ENCODE results near the gene MEAK7.
A peak's percentile ranks its signal among the peaks of the same experiment; 100 is the strongest.

MEAK7 gene

GRCh38 chr16:84507011-84507982 lies 2.8 kb upstream of the MEAK7 start:
- Histone ChIP-seq H3K4me3 (ENCODE audit: low read length) (no peak overlapping the region), H3K27ac (ENCODE audit: low read length) (no peak overlapping the region), H3K4me1 (ENCODE audit: insufficient read depth, low read length) (peaks cover 19% of the 10 kb centered on the region; the same call in 1 of the 2 replicates), H3K27me3 (ENCODE audit: insufficient read depth, low read length) (no peaks in the 10 kb centered on the region), H3K9ac (ENCODE audit: low read depth, low read length) (no peak overlapping the region), H3K9me3 (ENCODE audit: insufficient read depth, low read depth, low read length) (no peaks in the 10 kb centered on the region), H3K36me3 (ENCODE audit: insufficient read depth, low read depth, low read length) (no peaks in the 10 kb centered on the region)

- peaks cover 10% of the 10 kb centered on the region; the same call in 1 of the 2 replicates for H3K4me1 ChIP-seq (ENCODE audit: insufficient read depth, low read length)
- H3K4me3 ChIP-seq (ENCODE audit: low read length) = peak overlapping the region; percentile 93; the same call in 1 of the 2 replicates
- H3K27me3 ChIP-seq (ENCODE audit: insufficient read depth, low read length) = no peaks in the 10 kb centered on the region
- H3K9ac ChIP-seq (ENCODE audit: low read depth, low read length) = peak overlapping the region; percentile 58; the same call in 1 of the 2 replicates
- H3K9me3 ChIP-seq (ENCODE audit: insufficient read depth, low read depth, low read length) = no peaks in the 10 kb centered on the region
- H3K27ac ChIP-seq (ENCODE audit: low read length) = no peak overlapping the region
- H3K36me3 ChIP-seq (ENCODE audit: insufficient read depth, low read depth, low read length) = no peaks in the 10 kb centered on the region
Observed at GRCh38 chr16:84505249-84506187, 1.1 kb upstream of the MEAK7 start.

- Histone ChIP-seq H3K27ac (ENCODE audit: low read length) (no peak overlapping the region), H3K4me1 (ENCODE audit: insufficient read depth, low read length) (peaks cover 5% of the 10 kb centered on the region; the same call in 1 of the 2 replicates), H3K9ac (ENCODE audit: low read depth, low read length) (peak overlapping the region; percentile 80), H3K36me3 (ENCODE audit: insufficient read depth, low read depth, low read length) (no peaks in the 10 kb centered on the region), H3K4me3 (ENCODE audit: low read length) (peak overlapping the region; percentile 93), H3K9me3 (ENCODE audit: insufficient read depth, low read depth, low read length) (no peaks in the 10 kb centered on the region), H3K27me3 (ENCODE audit: insufficient read depth, low read length) (no peaks in the 10 kb centered on the region)
Observed at GRCh38 chr16:84503751-84504395, 586 bp downstream of the MEAK7 start.

GRCh38 chr16:84502581-84502980 lies 1.9 kb downstream of the MEAK7 start:
- Histone ChIP-seq H3K27me3 (ENCODE audit: insufficient read depth, low read length) (no peaks in the 10 kb centered on the region), H3K9ac (ENCODE audit: low read depth, low read length) (no peak overlapping the region), H3K4me3 (ENCODE audit: low read length) (no peak overlapping the region), H3K36me3 (ENCODE audit: insufficient read depth, low read depth, low read length) (peaks cover 5% of the 10 kb centered on the region), H3K27ac (ENCODE audit: low read length) (no peak overlapping the region), H3K9me3 (ENCODE audit: insufficient read depth, low read depth, low read length) (no peaks in the 10 kb centered on the region), H3K4me1 (ENCODE audit: insufficient read depth, low read length) (peaks cover 5% of the 10 kb centered on the region; the same call in 1 of the 2 replicates)

GRCh38 chr16:84502075-84502474 lies 2.4 kb downstream of the MEAK7 start:
- Histone ChIP-seq H3K4me1 (ENCODE audit: insufficient read depth, low read length) (peaks cover 5% of the 10 kb centered on the region; the same call in 1 of the 2 replicates), H3K4me3 (ENCODE audit: low read length) (no peak overlapping the region)

GRCh38 chr16:84501077-84501735 lies 3.3 kb downstream of the MEAK7 start:
- Histone ChIP-seq H3K4me3 (ENCODE audit: low read length) (no peak overlapping the region), H3K27ac (ENCODE audit: low read length) (no peak overlapping the region)

More at GRCh38 chr16:84502075-84502474, 2.4 kb downstream of the MEAK7 start:
- Histone ChIP-seq H3K27me3 (ENCODE audit: insufficient read depth, low read length) (no peaks in the 10 kb centered on the region), H3K9me3 (ENCODE audit: insufficient read depth, low read depth, low read length) (no peaks in the 10 kb centered on the region), H3K36me3 (ENCODE audit: insufficient read depth, low read depth, low read length) (peaks cover 10% of the 10 kb centered on the region), H3K9ac (ENCODE audit: low read depth, low read length) (no peak overlapping the region), H3K27ac (ENCODE audit: low read length) (no peak overlapping the region)

GRCh38 chr16:84500531-84500930 lies 3.9 kb downstream of the MEAK7 start:
- Histone ChIP-seq H3K9me3 (ENCODE audit: insufficient read depth, low read depth, low read length) (no peaks in the 10 kb centered on the region), H3K36me3 (ENCODE audit: insufficient read depth, low read depth, low read length) (peaks cover 26% of the 10 kb centered on the region), H3K4me3 (ENCODE audit: low read length) (no peak overlapping the region), H3K27ac (ENCODE audit: low read length) (no peak overlapping the region), H3K9ac (ENCODE audit: low read depth, low read length) (no peak overlapping the region), H3K4me1 (ENCODE audit: insufficient read depth, low read length) (peaks cover 5% of the 10 kb centered on the region; the same call in 1 of the 2 replicates), H3K27me3 (ENCODE audit: insufficient read depth, low read length) (no peaks in the 10 kb centered on the region)

More at GRCh38 chr16:84501077-84501735, 3.3 kb downstream of the MEAK7 start:
- Histone ChIP-seq H3K9ac (ENCODE audit: low read depth, low read length) (no peak overlapping the region), H3K4me1 (ENCODE audit: insufficient read depth, low read length) (peaks cover 5% of the 10 kb centered on the region; the same call in 1 of the 2 replicates), H3K36me3 (ENCODE audit: insufficient read depth, low read depth, low read length) (peaks cover 19% of the 10 kb centered on the region), H3K9me3 (ENCODE audit: insufficient read depth, low read depth, low read length) (no peaks in the 10 kb centered on the region), H3K27me3 (ENCODE audit: insufficient read depth, low read length) (no peaks in the 10 kb centered on the region)

GRCh38 chr16:84499638-84500037 lies 4.8 kb downstream of the MEAK7 start:
- Histone ChIP-seq H3K36me3 (ENCODE audit: insufficient read depth, low read depth, low read length) (peaks cover 34% of the 10 kb centered on the region), H3K9ac (ENCODE audit: low read depth, low read length) (no peak overlapping the region), H3K4me3 (ENCODE audit: low read length) (no peak overlapping the region), H3K27me3 (ENCODE audit: insufficient read depth, low read length) (no peaks in the 10 kb centered on the region), H3K9me3 (ENCODE audit: insufficient read depth, low read depth, low read length) (peaks cover under 1% of the 10 kb centered on the region; the same call in 1 of the 2 replicates), H3K4me1 (ENCODE audit: insufficient read depth, low read length) (peaks cover 5% of the 10 kb centered on the region; the same call in 1 of the 2 replicates), H3K27ac (ENCODE audit: low read length) (no peak overlapping the region)

GRCh38 chr16:84498859-84499620 lies 5.4 kb downstream of the MEAK7 start:
- H3K4me1 ChIP-seq (ENCODE audit: insufficient read depth, low read length) = peaks cover 5% of the 10 kb centered on the region; the same call in 1 of the 2 replicates
- H3K4me3 ChIP-seq (ENCODE audit: low read length) = no peak overlapping the region
- no peaks in the 10 kb centered on the region for H3K27me3 ChIP-seq (ENCODE audit: insufficient read depth, low read length)
- peaks cover 40% of the 10 kb centered on the region for H3K36me3 ChIP-seq (ENCODE audit: insufficient read depth, low read depth, low read length)
- peaks cover 7% of the 10 kb centered on the region for H3K9me3 ChIP-seq (ENCODE audit: insufficient read depth, low read depth, low read length)
- no peak overlapping the region for H3K27ac ChIP-seq (ENCODE audit: low read length)
- H3K9ac ChIP-seq (ENCODE audit: low read depth, low read length) = no peak overlapping the region

GRCh38 chr16:84498223-84498610 lies 6.2 kb downstream of the MEAK7 start:
- H3K4me1 ChIP-seq (ENCODE audit: insufficient read depth, low read length) = no peaks in the 10 kb centered on the region
- H3K36me3 ChIP-seq (ENCODE audit: insufficient read depth, low read depth, low read length) = peaks cover 49% of the 10 kb centered on the region
- H3K27ac ChIP-seq (ENCODE audit: low read length) = no peak overlapping the region

More at GRCh38 chr16:84498223-84498610, 6.2 kb downstream of the MEAK7 start:
- Histone ChIP-seq H3K9ac (ENCODE audit: low read depth, low read length) (no peak overlapping the region), H3K27me3 (ENCODE audit: insufficient read depth, low read length) (no peaks in the 10 kb centered on the region), H3K4me3 (ENCODE audit: low read length) (no peak overlapping the region), H3K9me3 (ENCODE audit: insufficient read depth, low read depth, low read length) (peaks cover 15% of the 10 kb centered on the region)
